ENCODE data around the gene C1QL4.
A peak's percentile ranks its signal among the peaks of the same experiment; 100 is the strongest.
"Not testable (repeated sequence)": the region's sequence is repeated elsewhere in the genome, so short reads cannot be mapped to it uniquely, and the experiment has no call there.

The C1QL4 gene

GRCh38 chr12:49335118-49335954, 1.7 kb downstream of the C1QL4 start:
- no peak for ATAC-seq (replicated peaks; ENCODE audit: extremely low read depth, poor library complexity, severe bottlenecking)
- Mint-ChIP-seq H3K27ac (ENCODE audit: low read depth) (no peak overlapping the region), H3K27me3 (peaks cover 69% of the 10 kb centered on the region), H3K36me3 (ENCODE audit: insufficient read depth) (peaks cover 2% of the 10 kb centered on the region), H3K4me1 (peaks cover 18% of the 10 kb centered on the region), H3K4me3 (peak overlapping the region; percentile 10), H3K9me3 (no peaks in the 10 kb centered on the region)
- DNase-seq (ENCODE audit: low spot score in 2 of 2): no peak

GRCh38 chr12:49334681-49335080, 2.3 kb downstream of the C1QL4 start:
- no peaks in the 10 kb centered on the region for H3K9me3 Mint-ChIP-seq
- H3K27me3 Mint-ChIP-seq: peaks cover 64% of the 10 kb centered on the region
- no peak overlapping the region for H3K27ac Mint-ChIP-seq (ENCODE audit: low read depth)
- no peak for DNase-seq (ENCODE audit: low spot score in 2 of 2)
- H3K4me3 Mint-ChIP-seq: no peak overlapping the region
- H3K4me1 Mint-ChIP-seq: peaks cover 18% of the 10 kb centered on the region
- ATAC-seq (replicated peaks; ENCODE audit: extremely low read depth, poor library complexity, severe bottlenecking): no peak
- H3K36me3 Mint-ChIP-seq (ENCODE audit: insufficient read depth): peaks cover 2% of the 10 kb centered on the region

- Mint-ChIP-seq H3K4me3 (no peak overlapping the region), H3K4me1 (peaks cover 18% of the 10 kb centered on the region), H3K27ac (ENCODE audit: low read depth) (no peak overlapping the region), H3K36me3 (ENCODE audit: insufficient read depth) (peaks cover 2% of the 10 kb centered on the region), H3K9me3 (no peaks in the 10 kb centered on the region), H3K27me3 (peaks cover 60% of the 10 kb centered on the region)
- no peak for DNase-seq (ENCODE audit: low spot score in 2 of 2)
- no peak for ATAC-seq (replicated peaks; ENCODE audit: extremely low read depth, poor library complexity, severe bottlenecking)
Measured at GRCh38 chr12:49334226-49334625, 2.8 kb downstream of the C1QL4 start.

GRCh38 chr12:49333778-49334177, 3.2 kb downstream of the C1QL4 start:
- not testable (repeated sequence) for H3K4me3 Mint-ChIP-seq; H3K9me3 Mint-ChIP-seq; ATAC-seq (replicated peaks; ENCODE audit: extremely low read depth, poor library complexity, severe bottlenecking)

GRCh38 chr12:49332891-49333371, 4.1 kb downstream of the C1QL4 start:
- peaks cover 18% of the 10 kb centered on the region for H3K4me1 Mint-ChIP-seq
- H3K4me3 Mint-ChIP-seq: peak overlapping the region; percentile 38
- peaks cover 2% of the 10 kb centered on the region for H3K36me3 Mint-ChIP-seq (ENCODE audit: insufficient read depth)
- no peak for ATAC-seq (replicated peaks; ENCODE audit: extremely low read depth, poor library complexity, severe bottlenecking)
- H3K27me3 Mint-ChIP-seq: peaks cover 47% of the 10 kb centered on the region
- no peak for DNase-seq (ENCODE audit: low spot score in 2 of 2)
- no peak overlapping the region for H3K27ac Mint-ChIP-seq (ENCODE audit: low read depth)
- no peaks in the 10 kb centered on the region for H3K9me3 Mint-ChIP-seq

More at GRCh38 chr12:49333778-49334177, 3.2 kb downstream of the C1QL4 start:
- peaks cover 18% of the 10 kb centered on the region for H3K4me1 Mint-ChIP-seq
- DNase-seq (ENCODE audit: low spot score in 2 of 2); H3K36me3 Mint-ChIP-seq (ENCODE audit: insufficient read depth); H3K27ac Mint-ChIP-seq (ENCODE audit: low read depth): not testable (repeated sequence)
- peaks cover 55% of the 10 kb centered on the region for H3K27me3 Mint-ChIP-seq

GRCh38 chr12:49332441-49332861, 4.5 kb downstream of the C1QL4 start:
- Mint-ChIP-seq H3K27me3 (peaks cover 43% of the 10 kb centered on the region), H3K9me3 (no peaks in the 10 kb centered on the region), H3K4me3 (no peak overlapping the region), H3K27ac (ENCODE audit: low read depth) (no peak overlapping the region), H3K36me3 (ENCODE audit: insufficient read depth) (peaks cover 2% of the 10 kb centered on the region), H3K4me1 (peaks cover 13% of the 10 kb centered on the region)
- DNase-seq (ENCODE audit: low spot score in 2 of 2): no peak
- ATAC-seq (replicated peaks; ENCODE audit: extremely low read depth, poor library complexity, severe bottlenecking): no peak

GRCh38 chr12:49331380-49332222, 5.4 kb downstream of the C1QL4 start:
- no peaks in the 10 kb centered on the region for H3K36me3 Mint-ChIP-seq (ENCODE audit: insufficient read depth)
- no peaks in the 10 kb centered on the region for H3K9me3 Mint-ChIP-seq
- H3K4me1 Mint-ChIP-seq: peaks cover 5% of the 10 kb centered on the region
- H3K27ac Mint-ChIP-seq (ENCODE audit: low read depth): no peak overlapping the region
- H3K4me3 Mint-ChIP-seq: no peak overlapping the region
- DNase-seq (ENCODE audit: low spot score in 2 of 2): no peak
- ATAC-seq (replicated peaks; ENCODE audit: extremely low read depth, poor library complexity, severe bottlenecking): no peak
- peaks cover 34% of the 10 kb centered on the region for H3K27me3 Mint-ChIP-seq

GRCh38 chr12:49330631-49331379, 6.2 kb downstream of the C1QL4 start:
- H3K4me3 Mint-ChIP-seq: no peak overlapping the region
- H3K27me3 Mint-ChIP-seq: peaks cover 33% of the 10 kb centered on the region
- no peaks in the 10 kb centered on the region for H3K9me3 Mint-ChIP-seq
- no peaks in the 10 kb centered on the region for H3K36me3 Mint-ChIP-seq (ENCODE audit: insufficient read depth)
- peaks cover 5% of the 10 kb centered on the region for H3K4me1 Mint-ChIP-seq
- no peak for DNase-seq (ENCODE audit: low spot score in 2 of 2)
- H3K27ac Mint-ChIP-seq (ENCODE audit: low read depth): no peak overlapping the region
- ATAC-seq (replicated peaks; ENCODE audit: extremely low read depth, poor library complexity, severe bottlenecking): no peak

GRCh38 chr12:49330032-49330619, 6.9 kb downstream of the C1QL4 start:
- no peak overlapping the region for H3K27ac Mint-ChIP-seq (ENCODE audit: low read depth)
- H3K36me3 Mint-ChIP-seq (ENCODE audit: insufficient read depth): no peaks in the 10 kb centered on the region
- ATAC-seq (replicated peaks; ENCODE audit: extremely low read depth, poor library complexity, severe bottlenecking): no peak
- no peak for DNase-seq (ENCODE audit: low spot score in 2 of 2)
- H3K4me3 Mint-ChIP-seq: no peak overlapping the region
- peaks cover 5% of the 10 kb centered on the region for H3K4me1 Mint-ChIP-seq
- peaks cover 27% of the 10 kb centered on the region for H3K27me3 Mint-ChIP-seq
- H3K9me3 Mint-ChIP-seq: no peaks in the 10 kb centered on the region

- H3K4me1 Mint-ChIP-seq: peaks cover 5% of the 10 kb centered on the region
- H3K4me3 Mint-ChIP-seq: no peak overlapping the region
- H3K36me3 Mint-ChIP-seq (ENCODE audit: insufficient read depth): no peaks in the 10 kb centered on the region
- DNase-seq (ENCODE audit: low spot score in 2 of 2) (no peak), ATAC-seq (replicated peaks; ENCODE audit: extremely low read depth, poor library complexity, severe bottlenecking) (no peak)
- H3K9me3 Mint-ChIP-seq: no peaks in the 10 kb centered on the region
- H3K27ac Mint-ChIP-seq (ENCODE audit: low read depth): no peak overlapping the region
- H3K27me3 Mint-ChIP-seq: peaks cover 15% of the 10 kb centered on the region
Measured at GRCh38 chr12:49328816-49329215, 8.2 kb downstream of the C1QL4 start.

GRCh38 chr12:49327887-49328286, 9.1 kb downstream of the C1QL4 start:
- no peaks in the 10 kb centered on the region for H3K9me3 Mint-ChIP-seq
- H3K4me3 Mint-ChIP-seq: no peak overlapping the region
- H3K36me3 Mint-ChIP-seq (ENCODE audit: insufficient read depth): peaks cover 2% of the 10 kb centered on the region
- ATAC-seq (replicated peaks; ENCODE audit: extremely low read depth, poor library complexity, severe bottlenecking): no peak
- DNase-seq (ENCODE audit: low spot score in 2 of 2): no peak
- peaks cover 11% of the 10 kb centered on the region for H3K4me1 Mint-ChIP-seq
- peaks cover 10% of the 10 kb centered on the region for H3K27me3 Mint-ChIP-seq
- no peak overlapping the region for H3K27ac Mint-ChIP-seq (ENCODE audit: low read depth)

- no peaks in the 10 kb centered on the region for H3K9me3 Mint-ChIP-seq
- H3K27ac Mint-ChIP-seq (ENCODE audit: low read depth): no peak overlapping the region
- H3K4me1 Mint-ChIP-seq: peaks cover 12% of the 10 kb centered on the region
- H3K4me3 Mint-ChIP-seq: no peak overlapping the region
- ATAC-seq (replicated peaks; ENCODE audit: extremely low read depth, poor library complexity, severe bottlenecking) (no peak), DNase-seq (ENCODE audit: low spot score in 2 of 2) (no peak)
- peaks cover 2% of the 10 kb centered on the region for H3K36me3 Mint-ChIP-seq (ENCODE audit: insufficient read depth)
- H3K27me3 Mint-ChIP-seq: peaks cover 5% of the 10 kb centered on the region
Measured at GRCh38 chr12:49327368-49327767, 9.6 kb downstream of the C1QL4 start.

Measured in central memory CD8-positive, alpha-beta T cell (primary cell).